ENCODE data around the gene RAX. TPM values are rescaled to one million over a fixed set of nuclear protein-coding genes. Genes with fewer than 3 reads are reported as not detected.

RAX gene
- not detected in 2 replicates for total RNA-seq

DNA sequence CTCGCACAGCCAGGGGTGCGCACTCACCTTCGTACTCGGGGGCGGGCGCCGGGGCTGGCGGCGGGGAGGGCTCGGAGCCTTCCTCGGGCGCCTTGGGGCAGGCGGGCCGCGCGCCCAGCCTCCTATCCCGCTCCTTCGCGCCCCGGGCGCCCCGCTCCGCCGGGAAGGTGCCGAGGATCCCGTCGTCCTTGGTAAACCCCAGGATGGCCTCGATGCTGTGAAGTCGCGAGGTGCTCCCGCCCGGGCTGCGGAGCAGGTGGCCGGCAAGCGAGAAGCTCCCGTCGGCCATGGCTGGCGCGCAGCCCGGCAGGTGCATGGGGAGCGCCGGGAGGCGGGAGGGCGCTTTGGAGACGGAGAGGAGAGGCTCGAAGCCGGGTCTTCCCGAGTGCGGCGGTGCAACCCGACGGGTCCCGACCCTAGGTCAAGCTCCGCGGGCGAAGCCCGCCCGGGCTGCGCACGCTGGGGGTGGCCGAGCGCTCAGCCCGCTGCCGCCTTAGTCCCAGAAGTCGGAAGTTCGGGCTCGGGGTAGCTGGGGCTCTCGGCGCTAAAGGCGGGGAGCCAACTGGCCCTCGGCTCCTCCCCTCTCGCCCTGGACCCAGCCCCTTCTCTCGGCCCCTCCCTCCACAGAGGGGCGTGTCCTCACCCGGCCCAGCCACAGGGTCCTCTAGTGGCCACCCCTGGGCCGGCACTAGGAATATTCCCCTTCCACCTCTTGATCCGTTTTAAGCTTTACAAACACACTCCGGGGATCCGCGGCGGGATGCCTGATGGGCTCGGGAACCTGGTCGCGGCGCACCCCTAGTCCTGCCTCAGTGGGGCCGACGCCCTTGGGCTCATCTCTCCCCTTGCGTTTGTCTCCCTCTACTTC, at the start of gene RAX:
TSS of gene RAX (minus strand) at position 564 of the 868 bp plus-strand sequence. CDS start at position 316, 248 bp downstream.

DNA sequence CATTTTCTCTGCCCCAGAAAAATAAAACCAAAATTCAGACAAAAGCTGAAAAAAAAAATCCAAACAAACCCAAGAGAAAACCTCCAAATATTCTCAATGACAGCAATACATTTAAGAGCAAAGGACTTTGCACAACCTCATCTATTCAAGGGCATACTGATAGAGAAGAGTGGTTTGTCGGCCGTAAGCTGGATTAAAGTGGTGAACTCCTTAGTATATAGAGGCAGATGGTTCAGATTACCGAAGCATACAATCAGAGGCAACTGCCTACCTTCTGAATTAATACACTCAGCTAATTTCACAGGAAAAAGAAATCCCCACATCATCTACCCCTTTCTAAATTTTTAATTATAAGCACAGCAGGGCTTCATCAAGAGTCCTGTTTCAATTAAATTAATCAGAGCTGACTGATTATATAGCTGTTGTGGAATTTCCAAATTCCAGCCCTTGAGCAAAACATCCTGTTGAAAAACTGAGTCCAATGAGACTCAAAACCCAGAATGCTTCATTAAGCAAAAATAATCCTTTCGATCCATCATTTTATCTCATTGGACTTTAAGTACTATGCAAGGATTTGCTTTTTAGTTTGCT, 45.3 kb upstream of the RAX start, which contains the start of gene CPLX4:
TSS of gene CPLX4 (minus strand) at position 190 of the 591 bp plus-strand sequence. CDS start at position 3, 187 bp downstream.

DNA sequence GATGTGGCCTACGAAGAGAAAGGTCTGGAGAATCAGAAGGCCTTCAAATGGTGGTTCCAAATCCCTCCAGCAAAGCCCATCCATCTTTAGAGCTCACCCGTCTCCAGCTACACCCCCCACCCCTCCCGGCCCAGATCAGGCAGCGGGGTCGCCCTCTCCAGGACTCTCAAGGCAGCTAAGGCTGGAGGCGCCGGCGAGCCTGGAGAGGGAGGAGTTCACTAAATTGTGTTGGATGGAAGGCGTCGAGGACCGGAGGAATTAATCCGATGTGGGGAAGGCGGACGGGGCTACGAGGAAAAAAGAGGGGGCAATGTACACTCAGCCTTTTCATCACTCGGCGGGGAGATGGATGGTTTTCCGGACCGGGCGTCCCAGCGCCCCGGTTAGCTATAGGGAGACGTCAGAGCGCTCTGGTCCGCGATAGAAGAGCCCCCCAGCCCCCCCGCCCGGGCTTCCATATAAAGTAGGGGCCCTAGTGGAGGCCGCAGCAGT, 53.5 kb downstream of the RAX start, which contains the start of gene GRP:
TSS of gene GRP (plus strand) at position 487 of the 492 bp plus-strand sequence. CDS start 108 bp downstream, outside the sequence.

Other genes starting within 250 kb of the RAX start
- gene SEC11C, start 133.6 kb downstream of the RAX start, total RNA-seq: 30.5 and 32.1 TPM in 2 replicates
- gene GRP, start 53.3 kb downstream of the RAX start, total RNA-seq: not detected in 2 replicates
- not detected in 2 replicates for gene CPLX4, start 45.2 kb upstream of the RAX start, total RNA-seq
- gene LMAN1, start 85.8 kb upstream of the RAX start, total RNA-seq: 297 and 412 TPM in 2 replicates